Cardiac fibroblast (primary cell): ENCODE measurements around the gene GNG7.

Source experiments
- DNase-seq, 2 donors: peaks; one replicate each; pipeline versions ENCODE4 v3.0.0 to v3.0.0-alpha.2; 2010; ENCODE audit warnings: low read depth in 2 of 2
- H3K4me3 ChIP-seq, 2 donors: replicated peaks in 1 of 2; 1 replicate in 1 of 2; 2 replicates in 1 of 2; pipeline ENCODE4 v1.5.1; 2011; ENCODE audit warnings: low read depth in 2 of 2, low read length in 2 of 2, mild to moderate bottlenecking in 2 of 2, moderate library complexity in 1 of 2
- CTCF ChIP-seq: IDR thresholded peaks from one replicate; pipeline ENCODE4 v1.5.1; 2011; ENCODE audit warnings: low read depth, mild to moderate bottlenecking, low read length, inconsistent platforms

Gene GNG7

GRCh38 chr19:2732883-2733282, 30.4 kb upstream of the GNG7 start:
- no peak for TF ChIP-seq CTCF
- no peak for DNase-seq
- no peak overlapping the region for H3K4me3 ChIP-seq

- no peak for TF ChIP-seq CTCF
- no peak for DNase-seq
- no peak overlapping the region for H3K4me3 ChIP-seq
These were observed 29.7 kb upstream of the GNG7 start for GRCh38 chr19:2732157-2732725.

- TF ChIP-seq CTCF, result no peak
- no peak for DNase-seq
- H3K4me3 ChIP-seq, result no peak overlapping the region
These were observed 28.9 kb upstream of the GNG7 start for GRCh38 chr19:2731181-2731995.

GRCh38 chr19:2729943-2730818, 27.7 kb upstream of the GNG7 start:
- H3K4me3 ChIP-seq, result no peak overlapping the region
- TF ChIP-seq CTCF, result no peak
- DNase-seq, result no peak

GRCh38 chr19:2728783-2729387, 26.4 kb upstream of the GNG7 start:
- TF ChIP-seq CTCF, result no peak
- no peak overlapping the region for H3K4me3 ChIP-seq
- DNase-seq, result no peak

- TF ChIP-seq CTCF, result no peak
- H3K4me3 ChIP-seq, result no peak overlapping the region
- DNase-seq, result peak in 1 of 2 donors; percentile 10
These were observed 25.1 kb upstream of the GNG7 start for GRCh38 chr19:2727640-2727944.
